Fibroblast of lung (primary cell): ENCODE measurements around the gene CCHCR1. TPM values are rescaled to one million over a fixed set of nuclear protein-coding genes. Genes with fewer than 3 reads are reported as not detected.
A peak's percentile ranks its signal among the peaks of the same experiment; 100 is the strongest.

Experiments used
- DNase-seq, 2 donors: peaks; one replicate each; pipeline versions ENCODE4 v3.0.0 to v3.0.0-alpha.2; 2010; ENCODE audit warnings: low read depth in 2 of 2
- H2AFZ ChIP-seq: 2 replicates; pipeline ENCODE4 v1.5.1; 2012; ENCODE audit warnings: low read length, control low read depth, inconsistent platforms
- H3K27ac ChIP-seq: 2 replicates; pipeline ENCODE4 v1.5.1; 2011; ENCODE audit warnings: low read length, control low read depth; ENCODE audit not compliant: insufficient read depth
- H3K27me3 ChIP-seq: 2 replicates; pipeline ENCODE4 v1.5.1; 2011; ENCODE audit warnings: mild to moderate bottlenecking, low read length; ENCODE audit not compliant: control insufficient read depth, insufficient read depth
- H3K36me3 ChIP-seq: 2 replicates; pipeline ENCODE4 v1.5.1; 2011; ENCODE audit warnings: low read length; ENCODE audit not compliant: control insufficient read depth, insufficient read depth
- H3K4me1 ChIP-seq: 2 replicates; pipeline ENCODE4 v1.5.1; 2011; ENCODE audit warnings: low read length; ENCODE audit not compliant: control insufficient read depth, insufficient read depth; ENCODE audit errors: extremely low read depth
- H3K4me2 ChIP-seq: 2 replicates; pipeline ENCODE4 v1.5.1; 2011; ENCODE audit warnings: low read length, control low read depth; ENCODE audit not compliant: insufficient read depth; ENCODE audit errors: extremely low read depth
- H3K4me3 ChIP-seq, 4 experiments: fragments of 200-600 bp in 1 of 4; sonication (generic) in 1 of 4; replicated peaks in 1 of 4; 2 replicates each; pipeline ENCODE4 v1.5.1; 2011 to 2016; ENCODE audit warnings: low read length in 4 of 4, low read depth in 3 of 4, mild to moderate bottlenecking in 3 of 4, control low read depth in 2 of 4, inconsistent platforms in 1 of 4, mixed read lengths in 1 of 4; ENCODE audit not compliant: insufficient read depth in 1 of 4; ENCODE audit errors: control extremely low read depth in 1 of 4
- H3K79me2 ChIP-seq: 2 replicates; pipeline ENCODE4 v1.5.1; 2012; ENCODE audit warnings: mild to moderate bottlenecking, low read length, inconsistent platforms; ENCODE audit not compliant: control insufficient read depth, insufficient read depth
- H3K9ac ChIP-seq: 2 replicates; pipeline ENCODE4 v1.5.1; 2011; ENCODE audit warnings: mild to moderate bottlenecking, low read length, control low read depth; ENCODE audit not compliant: insufficient read depth
- H3K9me3 ChIP-seq: 2 replicates; pipeline ENCODE4 v1.5.1; 2012; ENCODE audit warnings: low read depth, low read length; ENCODE audit not compliant: control insufficient read depth, insufficient read depth
- H4K20me1 ChIP-seq: 2 replicates; pipeline ENCODE4 v1.5.1; 2011; ENCODE audit warnings: low read length; ENCODE audit not compliant: control insufficient read depth, insufficient read depth; ENCODE audit errors: extremely low read depth
- EZH2 ChIP-seq: IDR thresholded peaks from 2 replicates; pipeline ENCODE4 v1.5.1; 2012; ENCODE audit warnings: low read length, control low read depth, mild to moderate bottlenecking; ENCODE audit errors: missing control alignments
- polyA plus RNA-seq, 2 donors: library from polyadenylated mRNA; depleted of rRNA in 1 of 2; stranded (reverse) in 1 of 2; unstranded in 1 of 2; fragments of >200 nt; gene quantifications; 2 replicates each; pipeline ENCODE4 v1.2.1, GENCODE V29; 2011 to 2012; ENCODE audit warnings: missing spikeins in 1 of 2
- total RNA-seq: library from RNA; depleted of rRNA; stranded (reverse); fragments of >200 nt; gene quantifications from 2 replicates; pipeline ENCODE4 v1.2.1, GENCODE V29; 2014
- TF ChIP-seq, protein P1 (sequence below), 2 donors: IDR thresholded peaks in 1 of 2; conservative IDR thresholded peaks in 1 of 2; 1 replicate in 1 of 2; 2 replicates in 1 of 2; pipeline ENCODE4 v1.5.1; 2011 to 2012; ENCODE audit warnings: low read length in 2 of 2, control low read depth in 1 of 2, inconsistent platforms in 1 of 2, low read depth in 1 of 2, mild to moderate bottlenecking in 1 of 2

Gene CCHCR1
- total and polyA plus RNA-seq, 2 donors (not counting 1 experiment from before 2014, with no cell fraction given), result 7.4 to 19.3 TPM

DNA sequence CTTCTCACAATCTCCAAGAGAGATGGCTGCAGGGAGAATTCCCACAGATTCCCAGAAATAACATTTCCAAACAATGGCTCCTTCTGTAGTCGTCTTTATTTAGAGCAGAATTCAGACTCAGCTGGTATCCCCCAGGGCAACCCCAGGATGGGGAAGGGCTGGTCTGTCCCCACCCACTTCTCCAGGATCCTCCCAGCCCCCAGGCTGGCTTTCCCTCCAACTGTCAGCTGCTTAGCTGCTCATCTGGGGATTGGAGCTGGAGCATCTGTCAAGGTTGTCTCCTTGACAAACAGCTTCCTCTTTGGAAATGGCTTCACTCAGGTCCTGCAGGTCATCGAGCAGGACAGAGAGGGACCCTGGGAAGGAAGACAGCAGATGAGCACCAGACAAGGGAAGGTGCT is 15.2 kb downstream of the CCHCR1 start:
- DNase-seq, result no peak
- Histone ChIP-seq H3K27me3 (no peaks in the 10 kb centered on the region), H3K9ac (no peak overlapping the region), H2AFZ (no peak overlapping the region), H3K4me3 (no peak overlapping the region), H3K9me3 (no peaks in the 10 kb centered on the region), H4K20me1 (no peaks in the 10 kb centered on the region), H3K36me3 (peaks cover 1% of the 10 kb centered on the region), H3K4me1 (peaks cover 3% of the 10 kb centered on the region), H3K79me2 (no peaks in the 10 kb centered on the region), H3K27ac (no peak overlapping the region), H3K4me2 (no peak overlapping the region)
- TF ChIP-seq EZH2, result no peak
- TF ChIP-seq, protein P1, sequence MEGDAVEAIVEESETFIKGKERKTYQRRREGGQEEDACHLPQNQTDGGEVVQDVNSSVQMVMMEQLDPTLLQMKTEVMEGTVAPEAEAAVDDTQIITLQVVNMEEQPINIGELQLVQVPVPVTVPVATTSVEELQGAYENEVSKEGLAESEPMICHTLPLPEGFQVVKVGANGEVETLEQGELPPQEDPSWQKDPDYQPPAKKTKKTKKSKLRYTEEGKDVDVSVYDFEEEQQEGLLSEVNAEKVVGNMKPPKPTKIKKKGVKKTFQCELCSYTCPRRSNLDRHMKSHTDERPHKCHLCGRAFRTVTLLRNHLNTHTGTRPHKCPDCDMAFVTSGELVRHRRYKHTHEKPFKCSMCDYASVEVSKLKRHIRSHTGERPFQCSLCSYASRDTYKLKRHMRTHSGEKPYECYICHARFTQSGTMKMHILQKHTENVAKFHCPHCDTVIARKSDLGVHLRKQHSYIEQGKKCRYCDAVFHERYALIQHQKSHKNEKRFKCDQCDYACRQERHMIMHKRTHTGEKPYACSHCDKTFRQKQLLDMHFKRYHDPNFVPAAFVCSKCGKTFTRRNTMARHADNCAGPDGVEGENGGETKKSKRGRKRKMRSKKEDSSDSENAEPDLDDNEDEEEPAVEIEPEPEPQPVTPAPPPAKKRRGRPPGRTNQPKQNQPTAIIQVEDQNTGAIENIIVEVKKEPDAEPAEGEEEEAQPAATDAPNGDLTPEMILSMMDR (conservative IDR thresholded peaks at IDR 0.05 in 1 of 2, IDR thresholded peaks at IDR 0.05 in 1 of 2; ENCODE audit: low read depth in 1 of 2, low read length in 2 of 2), result no peak

DNA sequence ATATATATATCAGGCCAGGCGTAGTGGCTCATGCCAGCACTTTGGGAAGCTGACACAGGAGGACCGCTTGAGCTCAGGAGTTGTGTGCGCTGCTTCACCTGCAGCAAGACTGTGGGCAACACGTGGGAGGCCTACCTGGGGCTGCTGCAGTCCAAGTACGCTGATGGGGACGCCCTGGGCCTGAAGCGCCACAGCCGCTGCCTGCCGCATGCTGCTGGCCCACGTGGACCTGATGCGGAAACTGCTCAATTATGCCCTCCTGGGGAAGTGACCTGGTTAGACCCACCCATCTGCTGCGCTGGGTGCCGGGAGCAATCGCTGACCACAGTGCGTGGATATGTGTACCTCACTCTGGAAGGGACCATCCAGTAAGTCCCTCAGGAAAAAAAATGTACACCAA is 17.0 kb downstream of the CCHCR1 start:
- H3K27ac ChIP-seq, result no peak overlapping the region

DNA sequence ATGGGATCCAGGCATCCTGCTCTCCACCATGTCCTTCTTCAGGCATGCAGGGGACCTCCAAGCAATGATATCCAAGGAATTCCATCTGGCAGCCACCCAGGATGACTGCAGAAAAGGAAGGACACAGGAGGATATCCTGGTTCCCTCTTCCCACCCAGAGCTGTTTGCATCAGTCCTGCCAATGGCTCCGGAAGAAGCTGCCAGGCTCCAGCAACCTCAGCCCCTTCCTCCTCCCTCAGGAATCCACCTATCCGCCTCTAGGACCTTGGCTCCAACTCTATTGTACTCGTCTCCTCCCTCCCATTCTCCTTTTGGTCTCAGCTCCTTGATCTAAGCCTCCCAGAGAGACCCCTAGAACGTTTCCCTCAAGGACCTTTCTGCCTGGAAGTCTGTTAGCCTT is 18.0 kb downstream of the CCHCR1 start:
- DNase-seq, result peak in 1 of 2 donors; percentile 56
- Histone ChIP-seq H3K9me3 (no peaks in the 10 kb centered on the region), H4K20me1 (no peaks in the 10 kb centered on the region), H3K4me3 (no peak overlapping the region), H3K27ac (no peak overlapping the region), H3K27me3 (no peaks in the 10 kb centered on the region), H3K4me1 (peaks cover 3% of the 10 kb centered on the region), H3K9ac (no peak overlapping the region), H3K36me3 (peaks cover 1% of the 10 kb centered on the region), H3K79me2 (no peaks in the 10 kb centered on the region), H2AFZ (no peak overlapping the region), H3K4me2 (no peak overlapping the region)
- TF ChIP-seq, protein P1 (conservative IDR thresholded peaks at IDR 0.05 in 1 of 2, IDR thresholded peaks at IDR 0.05 in 1 of 2; ENCODE audit: low read depth in 1 of 2, low read length in 2 of 2), result no peak
- no peak for TF ChIP-seq EZH2

More for the DNA sequence above, 17.0 kb downstream of the CCHCR1 start:
- H3K9me3 ChIP-seq, result no peaks in the 10 kb centered on the region
- H3K27me3 ChIP-seq, result no peaks in the 10 kb centered on the region
- H2AFZ ChIP-seq, result no peak overlapping the region
- peaks cover 1% of the 10 kb centered on the region for H3K36me3 ChIP-seq
- H4K20me1 ChIP-seq, result no peaks in the 10 kb centered on the region
- no peaks in the 10 kb centered on the region for H3K79me2 ChIP-seq
- peaks cover 3% of the 10 kb centered on the region for H3K4me1 ChIP-seq
- no peak overlapping the region for H3K4me2 ChIP-seq
- H3K4me3 ChIP-seq, result no peak overlapping the region
- TF ChIP-seq, protein P1 (conservative IDR thresholded peaks at IDR 0.05 in 1 of 2, IDR thresholded peaks at IDR 0.05 in 1 of 2; ENCODE audit: low read depth in 1 of 2, low read length in 2 of 2), result no peak
- no peak for TF ChIP-seq EZH2
- no peak overlapping the region for H3K9ac ChIP-seq
- no peak for DNase-seq
